ENCODE results near the gene WNT2.
"Not testable (repeated sequence)": the region's sequence is repeated elsewhere in the genome, so short reads cannot be mapped to it uniquely, and the experiment has no call there.

WNT2 gene

DNA sequence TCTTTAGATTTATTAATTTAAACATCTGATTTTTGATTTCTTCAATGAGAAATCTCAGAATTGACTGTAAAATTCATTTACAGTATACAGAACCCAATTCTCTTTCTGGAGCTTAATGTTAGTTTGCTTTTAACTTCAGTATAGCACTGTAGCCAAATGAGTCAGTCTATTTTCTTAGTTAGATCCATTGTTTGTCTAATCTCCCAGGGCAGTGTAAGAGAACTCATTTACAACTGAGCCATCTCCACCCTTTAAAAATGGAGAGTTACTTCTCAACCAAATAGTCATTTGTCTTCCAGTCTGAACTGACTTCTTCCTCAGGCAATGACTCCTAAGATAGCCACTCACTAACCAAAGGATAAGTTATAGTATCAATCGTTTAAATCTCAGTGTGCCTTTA, 3.0 kb upstream of the WNT2 start:
- H3K9ac ChIP-seq (ENCODE audit: low read length) = no peak overlapping the region
- no peaks in the 10 kb centered on the region for H3K9me3 ChIP-seq (ENCODE audit: control insufficient read depth, low read length)
- H3K4me3 ChIP-seq (ENCODE audit: low read length) = no peak overlapping the region
- H3K36me3 ChIP-seq (ENCODE audit: control insufficient read depth, insufficient read depth, low read length) = no peaks in the 10 kb centered on the region
- H3K27me3 ChIP-seq (ENCODE audit: control insufficient read depth, insufficient read depth, low read length) = peaks cover 43% of the 10 kb centered on the region
- peaks cover 5% of the 10 kb centered on the region for H3K4me1 ChIP-seq (ENCODE audit: control insufficient read depth, insufficient read depth, low read length)

DNA sequence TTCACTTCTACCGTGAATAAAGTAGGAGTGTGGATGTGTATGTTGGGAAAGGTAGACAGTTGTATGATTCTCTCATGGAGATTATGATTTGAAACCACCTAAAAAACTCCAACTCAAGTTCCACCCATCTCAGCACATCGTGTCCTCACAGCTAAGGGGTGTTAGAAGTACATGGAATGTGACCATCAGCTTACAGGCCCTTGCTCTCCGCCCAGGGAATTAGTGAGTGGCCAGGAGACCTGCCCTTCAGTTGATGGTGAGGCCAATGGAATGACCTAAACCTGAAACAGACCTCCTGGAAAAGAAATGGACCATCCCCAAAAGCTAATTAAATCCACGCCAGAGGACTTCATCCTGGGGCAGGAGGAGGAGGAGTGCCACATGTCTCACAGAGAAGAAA, 2.1 kb upstream of the WNT2 start:
- Histone ChIP-seq H3K4me1 (ENCODE audit: control insufficient read depth, insufficient read depth, low read length) (peaks cover 5% of the 10 kb centered on the region), H3K9me3 (ENCODE audit: control insufficient read depth, low read length) (no peaks in the 10 kb centered on the region), H3K36me3 (ENCODE audit: control insufficient read depth, insufficient read depth, low read length) (no peaks in the 10 kb centered on the region), H3K27me3 (ENCODE audit: control insufficient read depth, insufficient read depth, low read length) (peaks cover 50% of the 10 kb centered on the region), H3K9ac (ENCODE audit: low read length) (no peak overlapping the region), H3K4me3 (ENCODE audit: low read length) (no peak overlapping the region)

DNA sequence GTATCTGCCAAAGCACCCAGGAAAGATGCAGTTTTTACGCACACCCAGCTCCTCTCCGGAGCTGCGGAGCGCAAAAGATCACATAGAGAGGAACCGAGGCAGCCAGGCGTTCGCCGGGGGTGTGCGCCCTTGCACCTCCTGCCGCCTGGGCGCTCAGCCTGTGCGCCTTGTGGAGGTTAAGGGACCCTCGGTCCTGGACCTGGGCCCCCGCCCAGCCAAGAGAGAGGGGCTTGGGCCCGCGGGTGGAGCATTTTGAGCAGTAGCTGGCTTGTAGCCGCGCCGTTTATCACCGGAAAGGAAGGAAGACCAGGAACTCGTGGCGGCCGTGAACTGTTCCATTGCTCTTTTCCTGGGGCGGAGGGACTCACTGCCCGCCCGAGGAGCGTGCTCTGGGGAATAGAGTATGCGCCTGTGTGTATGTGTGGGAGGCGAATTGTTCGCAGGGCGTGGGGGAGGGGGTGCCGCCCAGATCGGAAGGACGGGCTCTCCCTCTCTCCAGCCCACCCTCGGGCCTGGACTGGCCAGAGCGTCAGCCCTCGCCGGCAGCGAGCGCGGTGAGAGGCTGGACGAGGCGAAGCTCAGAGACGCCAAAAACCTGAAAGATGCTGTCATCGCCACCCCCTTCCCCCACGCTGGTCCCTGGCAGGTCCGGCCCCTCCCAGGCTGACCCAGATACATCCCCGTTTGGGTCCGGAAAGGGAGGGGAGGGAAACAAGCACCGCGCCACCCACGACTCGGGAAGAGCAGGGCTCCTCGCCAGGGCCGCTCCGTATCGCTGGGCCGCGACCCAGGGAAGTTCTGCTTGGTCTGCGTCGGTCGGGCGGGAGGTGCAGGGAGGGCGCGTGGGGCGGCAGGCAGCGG, 1.2 kb upstream of the WNT2 start:
- Histone ChIP-seq H3K9me3 (ENCODE audit: control insufficient read depth, low read length) (no peaks in the 10 kb centered on the region), H3K27me3 (ENCODE audit: control insufficient read depth, insufficient read depth, low read length) (peaks cover 56% of the 10 kb centered on the region), H3K9ac (ENCODE audit: low read length) (no peak overlapping the region), H3K36me3 (ENCODE audit: control insufficient read depth, insufficient read depth, low read length) (no peaks in the 10 kb centered on the region), H3K4me3 (ENCODE audit: low read length) (no peak overlapping the region), H3K4me1 (ENCODE audit: control insufficient read depth, insufficient read depth, low read length) (peaks cover 5% of the 10 kb centered on the region)

DNA sequence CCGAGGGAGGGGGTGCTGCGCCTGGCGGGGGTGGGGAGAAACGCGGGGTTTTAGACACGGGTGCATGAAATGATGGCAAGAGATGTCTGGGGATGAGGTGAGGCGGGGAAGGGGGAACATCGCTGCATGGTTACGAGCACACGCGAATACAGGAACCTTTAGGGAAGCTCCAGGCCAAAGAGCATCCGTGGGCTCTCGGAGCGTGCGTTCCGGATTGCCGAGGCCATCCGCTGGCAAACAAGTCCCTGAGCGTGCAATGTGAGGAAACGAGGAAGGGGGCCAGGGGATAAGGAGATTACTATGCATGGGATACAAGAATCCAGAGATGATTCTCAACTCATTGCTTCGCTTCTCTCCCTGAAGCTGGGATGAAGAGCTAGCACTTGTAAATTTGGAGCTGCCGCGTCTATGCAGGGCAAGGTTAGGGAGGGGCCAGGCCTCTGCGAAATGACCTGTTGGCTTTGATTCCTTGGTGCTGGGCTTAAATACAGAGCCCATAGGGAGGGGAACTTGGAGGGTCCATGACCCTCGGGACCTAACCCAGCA, 520 bp upstream of the WNT2 start:
- no peaks in the 10 kb centered on the region for H3K9me3 ChIP-seq (ENCODE audit: control insufficient read depth, low read length)
- no peak overlapping the region for H3K9ac ChIP-seq (ENCODE audit: low read length)
- H3K4me3 ChIP-seq (ENCODE audit: low read length) = no peak overlapping the region
- peaks cover 57% of the 10 kb centered on the region for H3K27me3 ChIP-seq (ENCODE audit: control insufficient read depth, insufficient read depth, low read length)
- peaks cover 5% of the 10 kb centered on the region for H3K4me1 ChIP-seq (ENCODE audit: control insufficient read depth, insufficient read depth, low read length)
- no peaks in the 10 kb centered on the region for H3K36me3 ChIP-seq (ENCODE audit: control insufficient read depth, insufficient read depth, low read length)

DNA sequence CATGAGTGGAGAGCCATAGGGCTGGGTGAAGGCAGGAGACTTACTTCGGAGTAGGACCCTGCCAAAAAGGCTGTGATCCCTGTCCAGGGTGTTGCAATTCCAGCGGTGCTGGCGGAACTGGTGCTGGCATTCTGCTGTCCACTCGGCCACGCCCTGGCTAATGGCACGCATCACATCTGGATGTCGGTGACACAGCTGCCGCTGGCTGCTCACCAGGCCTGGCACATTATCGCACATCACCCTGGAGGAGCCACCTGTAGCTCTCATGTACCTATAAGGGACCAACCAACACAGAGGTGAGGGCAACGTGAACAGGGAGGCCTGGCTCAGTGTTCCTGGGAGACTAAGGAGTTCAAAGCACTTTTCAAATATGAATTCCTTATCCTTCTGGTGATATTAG, 2.3 kb downstream of the WNT2 start:
- Histone ChIP-seq H3K27me3 (ENCODE audit: control insufficient read depth, insufficient read depth, low read length) (peaks cover 60% of the 10 kb centered on the region), H3K9me3 (ENCODE audit: control insufficient read depth, low read length) (no peaks in the 10 kb centered on the region), H3K4me1 (ENCODE audit: control insufficient read depth, insufficient read depth, low read length) (peaks cover 5% of the 10 kb centered on the region), H3K36me3 (ENCODE audit: control insufficient read depth, insufficient read depth, low read length) (no peaks in the 10 kb centered on the region), H3K9ac (ENCODE audit: low read length) (no peak overlapping the region), H3K4me3 (ENCODE audit: low read length) (no peak overlapping the region)

DNA sequence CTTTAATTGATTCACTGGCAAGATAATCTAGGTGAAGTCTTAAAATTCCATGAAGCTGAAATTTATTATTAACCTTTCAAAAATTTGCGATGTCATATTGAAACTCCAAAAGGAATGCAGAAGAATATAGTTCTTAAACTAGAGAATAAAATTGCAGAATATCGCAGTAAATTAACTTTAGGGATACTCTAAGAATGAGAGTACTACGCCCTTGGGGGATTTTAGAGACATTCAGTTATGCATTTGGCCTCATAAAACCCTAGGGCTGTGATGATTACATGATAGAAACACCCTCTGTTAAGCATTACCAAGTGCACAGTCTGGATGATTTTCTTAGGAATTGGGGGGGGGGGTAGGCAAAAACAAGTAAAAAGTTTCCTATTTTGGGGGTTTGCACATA, 3.7 kb downstream of the WNT2 start:
- Histone ChIP-seq H3K9me3 (ENCODE audit: control insufficient read depth, low read length) (no peaks in the 10 kb centered on the region), H3K4me1 (ENCODE audit: control insufficient read depth, insufficient read depth, low read length) (peaks cover 5% of the 10 kb centered on the region), H3K9ac (ENCODE audit: low read length) (no peak overlapping the region), H3K4me3 (ENCODE audit: low read length) (no peak overlapping the region), H3K36me3 (ENCODE audit: control insufficient read depth, insufficient read depth, low read length) (no peaks in the 10 kb centered on the region), H3K27me3 (ENCODE audit: control insufficient read depth, insufficient read depth, low read length) (peaks cover 51% of the 10 kb centered on the region)

DNA sequence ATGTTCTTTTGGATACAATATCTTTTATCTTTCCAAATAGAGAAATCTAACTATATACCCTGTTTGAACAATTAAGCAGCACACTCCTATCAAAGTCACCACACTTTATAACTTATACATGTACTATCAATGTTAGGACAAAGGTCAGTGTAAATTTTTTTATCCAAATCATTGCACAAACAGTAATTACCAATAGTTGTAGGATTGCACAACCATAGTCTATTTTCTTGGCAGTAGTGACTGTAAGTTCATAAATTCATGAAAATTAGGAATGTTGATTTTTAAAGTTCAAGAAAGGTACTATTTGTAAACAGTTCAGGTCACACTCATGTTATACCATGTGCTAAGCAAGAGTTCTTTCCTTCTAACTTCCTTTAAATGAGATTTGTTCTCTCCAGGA, 9.3 kb downstream of the WNT2 start:
- Histone ChIP-seq H3K9ac (ENCODE audit: low read length) (no peak overlapping the region), H3K4me1 (ENCODE audit: control insufficient read depth, insufficient read depth, low read length) (no peaks in the 10 kb centered on the region), H3K27me3 (ENCODE audit: control insufficient read depth, insufficient read depth, low read length) (peaks cover 3% of the 10 kb centered on the region), H3K9me3 (ENCODE audit: control insufficient read depth, low read length) (no peaks in the 10 kb centered on the region), H3K36me3 (ENCODE audit: control insufficient read depth, insufficient read depth, low read length) (no peaks in the 10 kb centered on the region), H3K4me3 (ENCODE audit: low read length) (no peak overlapping the region)

DNA sequence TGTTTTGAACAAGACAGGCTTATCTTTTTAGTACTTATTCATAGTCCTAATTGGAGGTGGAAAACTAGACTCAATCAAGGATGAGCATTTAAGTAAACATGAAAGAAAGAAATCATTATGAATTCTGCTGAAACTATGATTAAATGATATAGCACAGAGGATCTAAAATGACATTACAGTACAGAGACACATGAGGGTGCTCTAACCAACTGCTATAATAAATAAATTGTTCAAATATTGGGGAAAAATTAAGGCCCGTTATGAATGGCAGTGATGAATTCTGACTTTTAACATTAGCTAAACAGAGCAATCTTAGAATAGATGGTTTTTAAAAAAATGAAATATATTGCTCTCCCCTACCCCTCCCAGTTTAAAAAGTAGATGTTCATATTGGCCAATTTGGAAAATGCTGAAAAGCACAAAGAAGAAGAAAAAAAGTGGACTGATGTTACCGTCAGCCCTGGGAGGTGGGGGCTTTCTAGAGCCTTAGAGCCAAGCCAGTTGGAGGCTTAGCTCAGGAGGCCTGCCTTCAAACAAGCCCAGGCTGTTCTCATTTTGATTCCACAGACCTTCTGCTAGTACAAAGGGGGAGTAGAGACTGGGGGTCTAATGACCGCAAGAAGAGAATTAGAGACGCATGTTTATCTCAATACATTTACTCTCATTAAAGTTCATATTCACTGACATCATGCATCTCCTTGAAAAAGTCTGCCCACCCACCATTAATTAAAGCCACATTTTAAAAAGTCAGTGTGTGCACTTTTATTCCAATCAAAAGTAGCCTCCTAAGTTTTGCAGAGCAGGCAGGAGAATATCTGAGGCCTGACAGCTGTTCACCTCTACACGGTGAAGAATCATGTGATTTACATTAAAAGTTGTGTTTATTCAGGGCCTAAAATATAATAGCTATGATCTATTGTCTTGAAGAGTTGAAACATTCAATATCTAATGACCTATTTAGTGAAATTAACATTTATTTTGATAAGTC, 10.0 kb downstream of the WNT2 start:
- H3K36me3 ChIP-seq (ENCODE audit: control insufficient read depth, insufficient read depth, low read length) = no peaks in the 10 kb centered on the region
- no peak overlapping the region for H3K4me3 ChIP-seq (ENCODE audit: low read length)
- H3K9me3 ChIP-seq (ENCODE audit: control insufficient read depth, low read length) = no peaks in the 10 kb centered on the region
- no peaks in the 10 kb centered on the region for H3K27me3 ChIP-seq (ENCODE audit: control insufficient read depth, insufficient read depth, low read length)
- no peak overlapping the region for H3K9ac ChIP-seq (ENCODE audit: low read length)
- no peaks in the 10 kb centered on the region for H3K4me1 ChIP-seq (ENCODE audit: control insufficient read depth, insufficient read depth, low read length)

DNA sequence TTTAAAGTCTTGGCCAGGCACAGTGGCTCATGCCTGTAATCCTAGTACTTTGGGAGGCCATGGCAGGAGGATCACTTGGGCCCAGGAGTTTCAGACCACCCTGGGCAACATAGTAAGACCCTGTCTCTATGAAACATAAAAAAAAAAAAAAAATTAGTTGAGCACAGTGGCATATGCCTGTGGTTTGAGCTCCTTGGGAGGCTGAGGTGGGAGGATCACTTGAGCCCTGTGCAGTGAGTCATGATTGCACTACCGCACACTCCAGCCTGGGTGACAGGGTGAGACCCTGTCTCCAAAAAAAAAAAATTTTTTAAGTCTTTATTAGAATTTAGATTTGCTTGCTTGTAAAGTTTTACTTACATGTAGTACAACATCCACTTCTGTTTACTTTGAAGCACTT, 14.0 kb downstream of the WNT2 start:
- Histone ChIP-seq H3K36me3 (ENCODE audit: control insufficient read depth, insufficient read depth, low read length) (no peaks in the 10 kb centered on the region), H3K9me3 (ENCODE audit: control insufficient read depth, low read length) (no peaks in the 10 kb centered on the region), H3K27me3 (ENCODE audit: control insufficient read depth, insufficient read depth, low read length) (no peaks in the 10 kb centered on the region), H3K9ac (ENCODE audit: low read length) (no peak overlapping the region), H3K4me1 (ENCODE audit: control insufficient read depth, insufficient read depth, low read length) (no peaks in the 10 kb centered on the region), H3K4me3 (ENCODE audit: low read length) (no peak overlapping the region)

DNA sequence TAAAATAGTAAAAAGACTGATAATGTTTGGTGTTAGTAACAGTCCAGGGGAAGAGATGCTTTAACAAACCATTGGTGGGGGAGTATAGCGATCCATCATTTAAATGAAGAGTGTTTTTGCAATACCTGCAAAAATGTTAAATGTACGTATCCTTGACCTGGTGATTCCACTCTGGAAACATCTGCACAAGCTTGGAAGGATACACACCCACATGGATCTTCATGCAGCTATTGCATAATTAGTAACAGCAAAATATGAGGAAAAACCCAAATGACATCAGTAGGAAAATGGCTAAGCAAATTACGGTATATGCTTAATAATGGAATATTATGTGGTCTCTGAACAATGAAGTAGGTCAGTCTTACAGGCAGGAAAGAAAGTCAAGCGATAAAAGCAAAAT, 20.5 kb downstream of the WNT2 start:
- no peaks in the 10 kb centered on the region for H3K4me1 ChIP-seq (ENCODE audit: control insufficient read depth, insufficient read depth, low read length)
- no peak overlapping the region for H3K4me3 ChIP-seq (ENCODE audit: low read length)
- no peak overlapping the region for H3K9ac ChIP-seq (ENCODE audit: low read length)
- H3K36me3 ChIP-seq (ENCODE audit: control insufficient read depth, insufficient read depth, low read length) = no peaks in the 10 kb centered on the region
- H3K9me3 ChIP-seq (ENCODE audit: control insufficient read depth, low read length) = no peaks in the 10 kb centered on the region
- H3K27me3 ChIP-seq (ENCODE audit: control insufficient read depth, insufficient read depth, low read length) = no peaks in the 10 kb centered on the region

DNA sequence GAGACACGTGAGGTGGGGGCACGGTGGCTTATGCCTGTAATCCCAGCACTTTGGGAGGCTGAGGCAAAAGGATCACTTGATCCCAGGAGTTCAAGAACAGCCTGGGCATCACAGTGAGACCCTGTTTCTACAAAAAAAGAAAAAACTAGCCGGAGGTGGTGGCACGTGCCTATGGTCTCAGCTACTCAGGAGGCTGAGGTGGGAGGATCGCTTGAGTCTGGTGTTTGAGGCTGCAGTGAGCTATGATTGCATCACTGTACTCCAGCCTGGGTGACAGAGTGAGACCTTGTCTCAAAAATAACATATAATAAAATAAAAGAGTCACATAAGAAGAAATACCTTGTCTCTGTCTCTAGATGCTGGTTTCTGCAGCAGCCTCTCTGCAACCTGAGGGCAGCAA, 22.4 kb downstream of the WNT2 start:
- not testable (repeated sequence) for H3K9me3 ChIP-seq (ENCODE audit: control insufficient read depth, low read length); H3K4me1 ChIP-seq (ENCODE audit: control insufficient read depth, insufficient read depth, low read length); H3K4me3 ChIP-seq (ENCODE audit: low read length); H3K9ac ChIP-seq (ENCODE audit: low read length); H3K27me3 ChIP-seq (ENCODE audit: control insufficient read depth, insufficient read depth, low read length); H3K36me3 ChIP-seq (ENCODE audit: control insufficient read depth, insufficient read depth, low read length)

DNA sequence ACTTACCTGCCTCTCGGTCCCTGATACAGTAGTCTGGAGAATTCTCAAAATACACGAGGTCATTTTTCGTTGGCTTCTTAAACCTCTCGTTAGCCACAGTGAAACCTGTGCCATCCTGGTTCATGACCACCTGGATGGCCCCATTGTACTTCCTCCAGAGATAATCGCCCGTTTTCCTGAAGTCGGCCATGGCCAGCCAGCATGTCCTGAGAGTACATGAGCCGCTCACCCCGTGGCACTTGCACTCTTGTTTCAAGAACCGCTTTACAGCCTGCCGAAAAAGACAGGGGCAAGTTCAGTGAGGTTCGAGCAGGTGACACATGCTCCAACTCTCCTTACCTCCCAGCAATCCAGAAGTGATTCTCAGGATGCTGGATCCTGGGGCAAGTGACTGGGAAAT, 25.3 kb downstream of the WNT2 start:
- Histone ChIP-seq H3K4me3 (ENCODE audit: low read length) (no peak overlapping the region), H3K4me1 (ENCODE audit: control insufficient read depth, insufficient read depth, low read length) (no peaks in the 10 kb centered on the region), H3K36me3 (ENCODE audit: control insufficient read depth, insufficient read depth, low read length) (no peaks in the 10 kb centered on the region), H3K9me3 (ENCODE audit: control insufficient read depth, low read length) (no peaks in the 10 kb centered on the region), H3K27me3 (ENCODE audit: control insufficient read depth, insufficient read depth, low read length) (no peaks in the 10 kb centered on the region), H3K9ac (ENCODE audit: low read length) (no peak overlapping the region)

Data from mucosa of stomach (tissue), 1 donor.